ENCODE results near the gene CPNE1. TPM values are rescaled to one million over a fixed set of nuclear protein-coding genes. Genes with fewer than 3 reads are reported as not detected.

The CPNE1 gene
- total RNA-seq, 1 donor from 2014 or later = 317 TPM

DNA sequence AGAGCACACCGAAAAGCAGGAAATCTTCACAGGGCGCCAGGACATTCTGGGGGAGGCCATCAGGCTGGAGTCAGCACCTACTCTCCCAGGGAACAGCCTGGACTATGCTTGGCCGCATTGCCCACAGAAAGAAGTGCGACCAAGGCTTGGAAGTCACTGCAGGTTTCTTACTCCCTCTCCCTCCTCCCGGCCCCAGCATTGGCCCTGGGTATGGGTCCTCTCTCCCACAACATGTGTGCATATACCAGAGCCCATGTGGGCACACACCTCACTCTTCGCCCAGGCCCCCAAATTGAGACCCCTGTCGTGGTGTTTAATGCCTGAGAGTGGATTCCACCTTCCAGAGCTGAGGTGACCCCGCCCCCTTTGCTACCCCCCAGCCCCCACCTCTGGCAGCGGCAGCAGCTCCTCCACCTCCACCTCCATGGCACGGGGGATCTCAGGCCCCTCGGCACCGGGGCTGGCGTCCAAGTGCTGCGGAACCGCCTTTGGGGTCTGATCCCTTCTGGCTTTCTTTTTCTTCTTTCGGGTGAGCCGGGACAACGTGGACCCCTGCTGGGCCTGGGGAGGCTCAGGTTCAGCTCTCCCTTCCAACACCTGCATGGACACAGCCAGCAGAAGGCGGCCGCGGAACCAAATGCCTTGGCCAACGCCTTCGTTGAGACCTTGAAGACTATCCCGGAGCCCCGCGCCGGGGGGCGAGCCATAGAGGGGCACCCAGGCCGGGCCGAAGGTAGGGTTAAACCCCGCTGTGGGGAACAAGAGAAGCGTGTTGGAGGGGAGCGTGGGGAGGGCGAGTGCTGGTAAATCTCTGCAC, 64.3 kb downstream of the CPNE1 start:
- peak overlapping the region; percentile 81 for H3K4me3 Mint-ChIP-seq
- H3K36me3 Mint-ChIP-seq (ENCODE audit: low read depth) = peaks cover 2% of the 10 kb centered on the region
- H3K27ac Mint-ChIP-seq = no peak overlapping the region
- H3K9me3 Mint-ChIP-seq = no peaks in the 10 kb centered on the region
- no peak for DNase-seq
- intact Hi-C loops (cut with micrococcal nuclease) = loop anchor here (2.0 to 10.0 kb wide), 3 partner anchors 62 to 284 kb away; partner anchors contain the start of genes CPNE1, NFS1, RBM12 and ROMO1
- peaks cover 61% of the 10 kb centered on the region for H3K27me3 Mint-ChIP-seq
- peaks cover 9% of the 10 kb centered on the region for H3K4me1 Mint-ChIP-seq

DNA sequence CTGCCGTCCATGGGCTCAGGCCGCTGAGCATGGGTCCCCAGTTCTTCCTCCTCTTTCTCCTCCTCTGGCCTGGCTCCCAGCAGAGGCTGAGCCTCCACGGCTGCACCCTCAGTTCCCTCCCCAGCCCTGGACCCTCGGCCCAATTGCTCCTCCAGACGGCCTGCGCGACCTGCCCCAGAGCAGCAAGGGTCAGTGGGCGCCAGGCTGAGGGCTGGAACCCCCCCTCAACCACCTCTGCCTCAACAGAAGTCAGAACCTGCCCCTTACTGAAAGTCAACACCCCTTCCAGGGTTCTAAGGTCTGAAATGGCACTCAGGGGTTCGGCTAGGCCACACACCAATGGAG, 65.0 kb downstream of the CPNE1 start:
- intact Hi-C loops (cut with micrococcal nuclease) = loop anchor here (2.0 to 10.0 kb wide), 3 partner anchors 63 to 285 kb away; partner anchors contain the start of genes CPNE1, NFS1, RBM12 and ROMO1
- peaks cover 57% of the 10 kb centered on the region for H3K27me3 Mint-ChIP-seq
- peaks cover 2% of the 10 kb centered on the region for H3K36me3 Mint-ChIP-seq (ENCODE audit: low read depth)
- H3K27ac Mint-ChIP-seq = no peak overlapping the region
- no peak for DNase-seq
- no peaks in the 10 kb centered on the region for H3K9me3 Mint-ChIP-seq
- H3K4me3 Mint-ChIP-seq = no peak overlapping the region
- H3K4me1 Mint-ChIP-seq = peaks cover 9% of the 10 kb centered on the region

DNA sequence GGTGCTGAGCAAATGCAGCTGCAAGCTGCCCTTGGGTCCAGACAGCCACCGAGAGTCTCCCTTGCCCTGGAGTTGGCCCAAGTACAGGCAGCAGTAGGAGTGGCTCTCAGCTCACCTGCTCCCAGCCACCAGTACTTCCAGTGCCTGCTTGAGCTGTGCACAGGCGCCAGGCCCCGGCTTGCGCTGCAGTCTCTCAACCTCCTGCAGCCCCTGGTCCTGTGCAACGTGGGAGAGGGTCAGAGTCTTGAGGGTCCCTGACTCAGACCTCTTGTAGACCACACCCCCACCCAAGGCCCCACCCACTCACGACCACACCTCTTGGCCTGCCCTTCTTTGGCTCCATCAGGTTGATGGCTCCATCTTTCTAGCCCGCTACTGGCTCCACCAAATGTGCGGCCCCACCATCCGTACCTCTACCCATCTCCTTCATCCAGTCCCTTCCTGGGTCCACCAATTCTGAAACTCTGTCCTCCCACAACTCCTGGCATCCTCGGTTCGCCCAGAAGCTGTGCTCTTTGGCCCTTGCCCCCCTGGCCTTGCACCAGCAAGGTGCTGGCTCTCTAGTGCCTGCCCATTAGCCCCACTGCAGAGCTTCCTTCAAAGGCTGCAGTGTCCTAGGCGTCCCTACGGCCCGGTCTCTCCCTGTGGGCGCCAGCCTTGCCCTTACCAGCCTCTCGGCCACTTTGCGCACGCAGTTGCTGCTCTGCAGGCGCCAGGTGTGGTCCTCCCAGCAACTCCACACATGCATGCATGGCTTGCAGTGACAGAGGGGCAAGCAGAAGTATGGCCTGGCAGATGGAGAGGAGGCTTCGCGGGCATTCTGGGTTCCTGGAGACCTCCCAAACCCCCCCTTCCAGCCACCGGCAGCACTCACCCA, 65.6 kb downstream of the CPNE1 start:
- Mint-ChIP-seq H3K27ac (no peak overlapping the region), H3K9me3 (no peaks in the 10 kb centered on the region), H3K4me1 (peaks cover 9% of the 10 kb centered on the region), H3K36me3 (ENCODE audit: low read depth) (peaks cover 2% of the 10 kb centered on the region), H3K27me3 (peaks cover 57% of the 10 kb centered on the region), H3K4me3 (no peak overlapping the region)
- no peak for DNase-seq
- intact Hi-C loops (cut with micrococcal nuclease) = no loop called here

DNA sequence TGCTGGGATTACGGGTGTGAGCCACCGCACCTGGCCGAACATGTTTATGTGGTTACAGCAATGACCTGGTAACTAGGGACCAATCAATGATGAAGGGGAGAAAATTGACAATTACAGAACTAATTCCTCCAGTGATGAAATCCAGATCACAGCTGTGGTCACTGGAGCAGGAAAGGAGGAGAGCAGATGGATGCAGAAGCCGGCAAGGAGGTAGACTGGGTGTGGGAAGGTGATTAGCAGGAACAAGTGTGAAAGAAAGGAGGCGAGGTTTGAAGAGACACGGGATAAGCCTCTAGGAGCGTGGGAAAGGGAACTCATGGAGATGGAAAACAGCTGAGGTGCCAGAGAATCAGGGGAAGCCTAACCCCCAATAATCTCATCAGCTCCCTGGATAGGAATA, 66.2 kb downstream of the CPNE1 start:
- H3K4me3 Mint-ChIP-seq = no peak overlapping the region
- H3K9me3 Mint-ChIP-seq = no peaks in the 10 kb centered on the region
- intact Hi-C loops (cut with micrococcal nuclease) = no loop called here
- no peak for DNase-seq
- peaks cover 55% of the 10 kb centered on the region for H3K27me3 Mint-ChIP-seq
- H3K36me3 Mint-ChIP-seq (ENCODE audit: low read depth) = peaks cover 2% of the 10 kb centered on the region
- H3K27ac Mint-ChIP-seq = no peak overlapping the region
- peaks cover 9% of the 10 kb centered on the region for H3K4me1 Mint-ChIP-seq

DNA sequence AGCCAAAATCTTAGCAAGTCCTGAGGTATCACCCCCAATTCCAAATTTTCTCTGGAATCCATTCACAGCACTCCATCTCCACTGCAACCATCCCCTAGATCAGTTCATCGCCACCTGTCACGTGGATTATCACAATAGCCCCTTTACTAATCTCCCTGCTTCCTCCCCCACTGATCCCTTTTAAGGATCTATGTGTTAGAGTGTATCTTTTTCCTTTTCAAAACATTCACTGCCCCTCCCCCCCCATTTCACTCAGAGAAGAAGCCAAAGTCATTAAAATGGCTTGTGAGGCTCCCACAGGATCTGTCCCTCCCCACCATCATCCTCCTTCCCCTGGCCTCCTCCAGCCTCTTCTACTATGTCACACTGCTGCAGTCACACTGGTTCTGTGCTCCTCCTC, 67.5 kb downstream of the CPNE1 start:
- Mint-ChIP-seq H3K4me1 (peaks cover 7% of the 10 kb centered on the region), H3K36me3 (ENCODE audit: low read depth) (no peaks in the 10 kb centered on the region), H3K9me3 (no peaks in the 10 kb centered on the region), H3K4me3 (no peak overlapping the region), H3K27me3 (peaks cover 44% of the 10 kb centered on the region), H3K27ac (no peak overlapping the region)
- DNase-seq = no peak
- intact Hi-C loops (cut with micrococcal nuclease) = no loop called here

DNA sequence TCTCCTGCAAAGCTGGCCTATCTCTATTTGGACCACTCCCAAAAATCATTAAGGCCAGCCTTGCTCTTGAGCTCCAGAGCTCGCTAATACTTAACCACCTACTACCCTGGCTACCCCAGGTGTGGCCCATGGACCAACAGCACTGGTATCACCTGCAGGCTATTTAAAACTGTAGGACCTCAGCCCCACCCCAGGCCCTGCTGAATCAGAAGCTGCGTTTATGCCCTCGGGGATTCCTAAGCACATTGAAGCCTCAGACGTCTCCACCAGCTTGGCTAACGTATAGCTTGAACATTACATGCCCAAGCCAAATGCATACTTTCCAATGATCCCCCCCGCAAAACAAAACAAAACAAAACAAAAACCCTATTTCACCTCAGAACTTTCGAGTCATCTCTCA, 68.8 kb downstream of the CPNE1 start:
- no peak overlapping the region for H3K4me3 Mint-ChIP-seq
- no peaks in the 10 kb centered on the region for H3K9me3 Mint-ChIP-seq
- DNase-seq = no peak
- intact Hi-C loops (cut with micrococcal nuclease) = no loop called here
- H3K4me1 Mint-ChIP-seq = peaks cover 2% of the 10 kb centered on the region
- H3K27me3 Mint-ChIP-seq = peaks cover 36% of the 10 kb centered on the region
- H3K36me3 Mint-ChIP-seq (ENCODE audit: low read depth) = no peaks in the 10 kb centered on the region
- no peak overlapping the region for H3K27ac Mint-ChIP-seq

DNA sequence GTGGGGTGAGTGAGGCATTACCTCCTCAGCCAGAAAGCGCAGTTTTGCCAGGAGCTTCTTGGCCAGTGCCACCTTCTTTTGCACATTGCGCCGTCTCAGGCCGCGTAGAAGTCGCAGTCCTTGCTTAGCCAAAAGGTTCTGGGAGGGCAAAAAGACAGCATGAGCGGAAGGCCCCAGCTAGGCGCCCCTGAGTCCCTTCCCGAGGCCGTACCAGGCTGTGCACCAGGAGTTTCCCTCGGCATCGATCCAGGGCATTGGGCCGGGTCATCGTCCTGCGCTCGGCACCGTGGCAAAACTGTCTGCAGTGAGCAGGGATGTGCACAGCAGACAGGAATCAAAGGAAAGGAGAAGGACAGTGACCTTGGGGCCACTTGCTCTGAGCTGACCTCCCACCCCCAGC, 69.2 kb downstream of the CPNE1 start:
- H3K27me3 Mint-ChIP-seq = peaks cover 32% of the 10 kb centered on the region
- intact Hi-C loops (cut with micrococcal nuclease) = no loop called here
- no peak overlapping the region for H3K4me3 Mint-ChIP-seq
- H3K9me3 Mint-ChIP-seq = no peaks in the 10 kb centered on the region
- no peak overlapping the region for H3K27ac Mint-ChIP-seq
- no peaks in the 10 kb centered on the region for H3K4me1 Mint-ChIP-seq
- H3K36me3 Mint-ChIP-seq (ENCODE audit: low read depth) = no peaks in the 10 kb centered on the region
- DNase-seq = no peak

DNA sequence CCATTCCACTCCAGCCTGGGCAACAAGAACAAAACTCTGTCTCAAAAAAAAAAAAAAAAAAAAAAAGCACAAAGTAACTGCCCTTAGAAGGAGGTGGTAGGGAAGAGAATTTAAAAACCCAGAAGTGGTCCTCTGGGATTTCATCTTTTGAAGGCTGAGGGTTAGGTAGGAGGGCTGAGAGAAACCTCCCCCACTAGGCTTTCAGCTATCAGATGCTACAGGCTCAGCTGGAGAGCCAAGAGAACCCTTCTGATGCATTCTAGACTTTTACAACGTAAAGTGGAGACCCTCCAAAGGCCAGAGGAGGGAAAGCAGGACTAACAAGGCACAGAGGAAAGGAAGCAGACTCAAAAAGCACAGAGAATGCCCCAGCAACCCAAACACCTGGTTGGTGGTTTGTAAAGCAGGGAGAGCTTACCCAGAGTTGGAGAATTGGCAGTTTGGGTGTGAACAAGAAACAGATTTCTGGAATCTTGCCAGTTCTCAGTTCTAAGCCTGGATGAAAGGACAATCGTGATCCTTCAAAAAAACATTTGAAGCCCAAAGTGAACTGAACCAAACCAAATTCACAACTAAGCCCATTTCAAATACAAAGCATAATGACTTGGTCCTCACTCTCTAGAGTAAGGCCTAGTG, 72.2 kb downstream of the CPNE1 start:
- Mint-ChIP-seq H3K4me3 (no peak overlapping the region), H3K27me3 (peaks cover 7% of the 10 kb centered on the region), H3K9me3 (no peaks in the 10 kb centered on the region), H3K27ac (no peak overlapping the region), H3K4me1 (no peaks in the 10 kb centered on the region), H3K36me3 (ENCODE audit: low read depth) (no peaks in the 10 kb centered on the region)
- intact Hi-C loops (cut with micrococcal nuclease) = no loop called here
- no peak for DNase-seq

DNA sequence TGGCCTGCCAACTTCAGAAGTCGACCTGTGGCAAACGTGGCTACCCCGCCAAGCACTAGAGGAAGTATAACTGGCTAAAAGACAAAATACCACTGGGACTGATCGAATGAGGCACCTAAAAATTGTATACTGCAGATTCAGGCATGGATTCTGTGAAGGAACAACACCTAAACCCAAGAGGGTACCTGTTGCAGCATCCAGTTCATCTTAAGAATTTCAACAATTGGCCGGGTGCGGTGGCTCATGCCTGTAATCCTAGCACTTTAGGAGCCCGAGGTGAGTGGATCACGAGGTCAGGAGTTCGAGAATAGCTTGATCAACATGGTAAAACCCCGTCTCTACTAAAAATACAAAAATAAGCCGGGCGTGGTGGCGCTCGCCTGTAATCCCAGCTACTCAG, 76.3 kb downstream of the CPNE1 start:
- H3K27me3 Mint-ChIP-seq = no peaks in the 10 kb centered on the region
- no peaks in the 10 kb centered on the region for H3K4me1 Mint-ChIP-seq
- H3K9me3 Mint-ChIP-seq = no peaks in the 10 kb centered on the region
- H3K4me3 Mint-ChIP-seq = no peak overlapping the region
- no peaks in the 10 kb centered on the region for H3K36me3 Mint-ChIP-seq (ENCODE audit: low read depth)
- intact Hi-C loops (cut with micrococcal nuclease) = no loop called here
- DNase-seq = no peak
- H3K27ac Mint-ChIP-seq = no peak overlapping the region

DNA sequence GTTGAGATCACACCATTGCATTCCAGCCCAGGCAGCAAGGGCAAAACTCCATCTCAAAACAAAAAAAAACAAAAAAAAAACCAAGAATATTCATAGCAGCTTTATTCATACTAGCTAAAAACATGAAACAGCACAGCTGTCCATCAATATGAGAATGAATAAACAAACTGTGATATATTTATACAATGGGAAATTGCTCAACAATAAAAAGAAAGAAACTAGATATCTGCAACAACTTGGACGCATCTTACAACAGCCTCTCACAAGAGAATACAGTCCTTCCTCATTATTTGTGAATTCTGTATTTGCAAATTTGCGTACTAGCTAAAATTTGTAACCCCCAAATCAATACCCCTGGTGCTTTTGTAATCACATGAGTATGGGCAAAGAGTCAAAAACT, 77.3 kb downstream of the CPNE1 start:
- Mint-ChIP-seq H3K27ac (no peak overlapping the region), H3K9me3 (no peaks in the 10 kb centered on the region), H3K36me3 (ENCODE audit: low read depth) (no peaks in the 10 kb centered on the region), H3K27me3 (no peaks in the 10 kb centered on the region), H3K4me1 (no peaks in the 10 kb centered on the region), H3K4me3 (no peak overlapping the region)
- intact Hi-C loops (cut with micrococcal nuclease) = no loop called here
- DNase-seq = no peak

DNA sequence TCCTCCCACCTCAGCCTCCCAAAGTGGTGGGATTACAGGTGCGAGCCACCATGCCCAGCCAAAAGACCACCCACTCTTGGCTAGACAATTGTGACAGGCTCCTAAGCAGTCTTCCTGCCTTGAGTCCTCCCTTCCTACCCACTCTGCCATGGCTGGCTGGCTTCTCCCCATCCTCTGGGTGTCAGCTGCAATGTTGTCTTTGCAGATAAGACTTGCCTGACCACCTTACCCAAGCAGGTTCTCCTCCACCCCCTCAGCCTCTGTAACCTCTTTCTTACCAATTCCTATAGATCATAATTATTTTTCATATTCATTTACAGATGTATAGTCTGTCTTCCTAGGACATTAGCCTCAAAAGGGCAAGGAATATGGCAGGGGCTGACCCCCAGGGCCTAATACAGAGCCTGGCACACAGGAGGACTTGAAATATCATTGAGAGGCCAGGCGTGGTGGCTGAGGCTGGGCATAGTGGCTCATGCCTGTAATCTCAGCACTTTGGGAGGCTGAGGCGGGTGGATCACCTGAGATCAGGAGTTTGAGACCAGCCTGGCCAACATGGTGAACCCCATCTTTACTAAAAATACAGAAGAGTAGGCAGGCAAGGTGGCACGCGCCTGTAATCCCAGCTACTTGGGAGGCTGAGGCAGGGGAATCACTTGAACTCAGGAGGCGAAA, 77.8 kb downstream of the CPNE1 start:
- no peaks in the 10 kb centered on the region for H3K27me3 Mint-ChIP-seq
- H3K4me1 Mint-ChIP-seq = no peaks in the 10 kb centered on the region
- H3K27ac Mint-ChIP-seq = no peak overlapping the region
- no peak overlapping the region for H3K4me3 Mint-ChIP-seq
- H3K9me3 Mint-ChIP-seq = no peaks in the 10 kb centered on the region
- intact Hi-C loops (cut with micrococcal nuclease) = no loop called here
- no peaks in the 10 kb centered on the region for H3K36me3 Mint-ChIP-seq (ENCODE audit: low read depth)
- no peak for DNase-seq

DNA sequence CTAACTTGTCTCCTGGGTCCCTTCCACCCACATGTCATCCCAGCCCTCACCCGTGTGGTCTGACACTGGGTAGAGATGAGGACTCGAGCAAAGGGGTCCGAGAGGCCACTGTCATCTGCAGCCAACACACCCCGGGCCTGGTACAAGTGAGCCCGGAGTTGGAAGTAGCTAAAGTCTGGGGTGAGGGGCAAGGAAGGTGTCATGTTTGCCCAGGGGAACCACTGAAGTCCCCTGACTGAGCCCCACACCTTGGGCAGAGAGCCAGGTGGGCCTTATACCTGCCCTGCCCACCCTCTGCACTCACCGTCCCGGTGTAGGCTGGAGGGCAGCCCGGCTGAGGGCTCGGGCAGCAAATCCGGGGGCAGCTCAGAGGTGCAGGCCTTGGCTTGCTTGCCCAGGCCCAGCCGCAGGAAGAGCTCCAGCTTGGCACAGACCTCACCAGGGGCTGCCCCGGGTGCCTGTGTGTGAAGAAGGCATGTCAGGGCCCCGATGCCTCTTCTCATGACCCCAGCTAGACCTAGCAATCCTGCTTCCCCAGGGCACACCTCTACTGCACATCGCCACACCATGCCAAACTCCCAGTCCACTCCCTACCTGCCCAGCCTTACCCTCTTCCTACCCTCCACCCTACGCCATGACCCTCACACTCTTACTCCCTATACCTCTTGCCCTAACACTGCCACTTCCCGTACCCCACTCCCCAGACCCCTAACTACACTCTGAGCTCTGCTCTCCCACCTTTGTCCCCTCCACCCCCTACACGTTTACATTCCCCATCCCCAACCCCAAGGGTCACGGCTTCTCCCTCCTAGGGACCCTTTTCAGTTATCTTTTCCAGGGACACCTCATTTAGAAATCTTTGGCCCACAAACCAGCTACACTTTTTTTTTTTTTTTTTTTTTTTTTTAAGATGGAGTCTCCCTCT, 80.8 kb downstream of the CPNE1 start:
- H3K4me1 Mint-ChIP-seq = no peaks in the 10 kb centered on the region
- no peaks in the 10 kb centered on the region for H3K9me3 Mint-ChIP-seq
- H3K27me3 Mint-ChIP-seq = no peaks in the 10 kb centered on the region
- no peak for DNase-seq
- no peak overlapping the region for H3K27ac Mint-ChIP-seq
- no peaks in the 10 kb centered on the region for H3K36me3 Mint-ChIP-seq (ENCODE audit: low read depth)
- intact Hi-C loops (cut with micrococcal nuclease) = no loop called here
- no peak overlapping the region for H3K4me3 Mint-ChIP-seq
